Fibroblast of lung (primary cell): Measurements from ENCODE around the gene DYRK1A. TPM values are rescaled to one million over a fixed set of nuclear protein-coding genes. Genes with fewer than 3 reads are reported as not detected.

Experiments
- DNase-seq, 2 donors: peaks; one replicate each; pipeline versions ENCODE4 v3.0.0 to v3.0.0-alpha.2; 2010; ENCODE audit warnings: low read depth in 2 of 2
- H2AFZ ChIP-seq: 2 replicates; pipeline ENCODE4 v1.5.1; 2012; ENCODE audit warnings: low read length, control low read depth, inconsistent platforms
- H3K27ac ChIP-seq: 2 replicates; pipeline ENCODE4 v1.5.1; 2011; ENCODE audit warnings: low read length, control low read depth; ENCODE audit not compliant: insufficient read depth
- H3K27me3 ChIP-seq: 2 replicates; pipeline ENCODE4 v1.5.1; 2011; ENCODE audit warnings: mild to moderate bottlenecking, low read length; ENCODE audit not compliant: control insufficient read depth, insufficient read depth
- H3K36me3 ChIP-seq: 2 replicates; pipeline ENCODE4 v1.5.1; 2011; ENCODE audit warnings: low read length; ENCODE audit not compliant: control insufficient read depth, insufficient read depth
- H3K4me1 ChIP-seq: 2 replicates; pipeline ENCODE4 v1.5.1; 2011; ENCODE audit warnings: low read length; ENCODE audit not compliant: control insufficient read depth, insufficient read depth; ENCODE audit errors: extremely low read depth
- H3K4me2 ChIP-seq: 2 replicates; pipeline ENCODE4 v1.5.1; 2011; ENCODE audit warnings: low read length, control low read depth; ENCODE audit not compliant: insufficient read depth; ENCODE audit errors: extremely low read depth
- H3K4me3 ChIP-seq, 4 experiments: fragments of 200-600 bp in 1 of 4; sonication (generic) in 1 of 4; replicated peaks in 1 of 4; 2 replicates each; pipeline ENCODE4 v1.5.1; 2011 to 2016; ENCODE audit warnings: low read length in 4 of 4, low read depth in 3 of 4, mild to moderate bottlenecking in 3 of 4, control low read depth in 2 of 4, inconsistent platforms in 1 of 4, mixed read lengths in 1 of 4; ENCODE audit not compliant: insufficient read depth in 1 of 4; ENCODE audit errors: control extremely low read depth in 1 of 4
- H3K79me2 ChIP-seq: 2 replicates; pipeline ENCODE4 v1.5.1; 2012; ENCODE audit warnings: mild to moderate bottlenecking, low read length, inconsistent platforms; ENCODE audit not compliant: control insufficient read depth, insufficient read depth
- H3K9ac ChIP-seq: 2 replicates; pipeline ENCODE4 v1.5.1; 2011; ENCODE audit warnings: mild to moderate bottlenecking, low read length, control low read depth; ENCODE audit not compliant: insufficient read depth
- H3K9me3 ChIP-seq: 2 replicates; pipeline ENCODE4 v1.5.1; 2012; ENCODE audit warnings: low read depth, low read length; ENCODE audit not compliant: control insufficient read depth, insufficient read depth
- H4K20me1 ChIP-seq: 2 replicates; pipeline ENCODE4 v1.5.1; 2011; ENCODE audit warnings: low read length; ENCODE audit not compliant: control insufficient read depth, insufficient read depth; ENCODE audit errors: extremely low read depth
- CTCF ChIP-seq, 2 donors: IDR thresholded peaks in 1 of 2; conservative IDR thresholded peaks in 1 of 2; 1 replicate in 1 of 2; 2 replicates in 1 of 2; pipeline ENCODE4 v1.5.1; 2011 to 2012; ENCODE audit warnings: low read length in 2 of 2, control low read depth in 1 of 2, inconsistent platforms in 1 of 2, low read depth in 1 of 2, mild to moderate bottlenecking in 1 of 2
- EZH2 ChIP-seq: IDR thresholded peaks from 2 replicates; pipeline ENCODE4 v1.5.1; 2012; ENCODE audit warnings: low read length, control low read depth, mild to moderate bottlenecking; ENCODE audit errors: missing control alignments
- polyA plus RNA-seq, 2 donors: library from polyadenylated mRNA; depleted of rRNA in 1 of 2; stranded (reverse) in 1 of 2; unstranded in 1 of 2; fragments of >200 nt; gene quantifications; 2 replicates each; pipeline ENCODE4 v1.2.1, GENCODE V29; 2011 to 2012; ENCODE audit warnings: missing spikeins in 1 of 2
- total RNA-seq: library from RNA; depleted of rRNA; stranded (reverse); fragments of >200 nt; gene quantifications from 2 replicates; pipeline ENCODE4 v1.2.1, GENCODE V29; 2014

DYRK1A gene
- total and polyA plus RNA-seq, 2 donors (not counting 1 experiment from before 2014, with no cell fraction given), result 45.9 to 64.1 TPM

DNA sequence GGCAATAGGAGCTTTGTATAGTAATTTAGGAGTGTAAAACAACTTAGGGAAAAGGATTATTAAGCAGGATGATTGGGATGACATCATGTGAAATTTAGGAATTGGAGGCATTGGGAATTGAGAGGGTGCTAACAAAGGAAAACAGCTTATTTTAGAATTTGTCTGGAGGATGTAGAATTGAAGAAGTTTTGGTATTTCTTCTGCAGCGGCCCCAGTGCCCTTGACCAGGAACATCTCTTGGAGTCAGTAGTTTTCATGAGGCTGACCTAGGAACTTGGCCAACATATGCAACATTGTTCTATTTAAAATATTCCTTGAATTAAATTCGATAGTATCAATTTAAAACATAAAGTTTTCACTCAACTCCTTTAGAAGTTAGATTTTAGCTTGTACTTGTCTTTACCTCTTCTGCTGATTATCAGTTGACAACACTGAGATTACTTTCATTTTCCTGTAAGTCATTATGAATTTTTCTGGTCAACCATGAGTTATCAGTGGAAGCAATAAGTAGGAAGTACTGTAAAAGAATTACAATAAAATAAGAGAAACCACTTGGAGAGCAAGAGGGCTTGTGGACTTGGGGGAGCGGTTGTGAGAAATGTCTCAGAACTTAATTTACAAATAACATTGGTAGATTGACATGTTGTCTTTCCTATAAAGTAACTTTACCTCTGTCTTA, 52.8 kb downstream of the DYRK1A start:
- Histone ChIP-seq H3K9me3 (no peaks in the 10 kb centered on the region), H4K20me1 (no peaks in the 10 kb centered on the region), H3K27ac (no peak overlapping the region), H3K36me3 (no peaks in the 10 kb centered on the region), H2AFZ (no peak overlapping the region), H3K9ac (no peak overlapping the region), H3K4me3 (no peak overlapping the region), H3K4me2 (no peak overlapping the region), H3K4me1 (peaks cover 3% of the 10 kb centered on the region), H3K79me2 (peaks cover 86% of the 10 kb centered on the region), H3K27me3 (no peaks in the 10 kb centered on the region)
- TF ChIP-seq EZH2 (no peak), CTCF (conservative IDR thresholded peaks at IDR 0.05 in 1 of 2, IDR thresholded peaks at IDR 0.05 in 1 of 2; ENCODE audit: low read depth in 1 of 2, low read length in 2 of 2) (no peak)
- DNase-seq, result no peak

GRCh38 chr21:37421306-37421705, 54.7 kb downstream of the DYRK1A start:
- Histone ChIP-seq H4K20me1 (no peaks in the 10 kb centered on the region), H3K79me2 (peaks cover 78% of the 10 kb centered on the region), H3K27ac (no peak overlapping the region), H3K4me1 (peaks cover 2% of the 10 kb centered on the region), H3K27me3 (no peaks in the 10 kb centered on the region), H3K36me3 (no peaks in the 10 kb centered on the region), H3K4me3 (no peak overlapping the region), H3K4me2 (no peak overlapping the region), H2AFZ (no peak overlapping the region), H3K9ac (no peak overlapping the region), H3K9me3 (no peaks in the 10 kb centered on the region)
- DNase-seq, result no peak
- TF ChIP-seq EZH2 (no peak), CTCF (conservative IDR thresholded peaks at IDR 0.05 in 1 of 2, IDR thresholded peaks at IDR 0.05 in 1 of 2; ENCODE audit: low read depth in 1 of 2, low read length in 2 of 2) (no peak)

GRCh38 chr21:37422382-37422781, 55.8 kb downstream of the DYRK1A start:
- Histone ChIP-seq H3K79me2 (peaks cover 71% of the 10 kb centered on the region), H2AFZ (no peak overlapping the region), H3K9ac (no peak overlapping the region), H4K20me1 (no peaks in the 10 kb centered on the region), H3K27ac (no peak overlapping the region), H3K4me3 (no peak overlapping the region), H3K4me1 (peaks cover 2% of the 10 kb centered on the region), H3K4me2 (no peak overlapping the region), H3K27me3 (no peaks in the 10 kb centered on the region), H3K36me3 (no peaks in the 10 kb centered on the region), H3K9me3 (no peaks in the 10 kb centered on the region)
- no peak for DNase-seq
- no peak for TF ChIP-seq EZH2
- TF ChIP-seq CTCF (conservative IDR thresholded peaks at IDR 0.05 in 1 of 2, IDR thresholded peaks at IDR 0.05 in 1 of 2; ENCODE audit: low read depth in 1 of 2, low read length in 2 of 2), result no peak
